ENCODE results near the gene LARP6.

Gene LARP6

DNA sequence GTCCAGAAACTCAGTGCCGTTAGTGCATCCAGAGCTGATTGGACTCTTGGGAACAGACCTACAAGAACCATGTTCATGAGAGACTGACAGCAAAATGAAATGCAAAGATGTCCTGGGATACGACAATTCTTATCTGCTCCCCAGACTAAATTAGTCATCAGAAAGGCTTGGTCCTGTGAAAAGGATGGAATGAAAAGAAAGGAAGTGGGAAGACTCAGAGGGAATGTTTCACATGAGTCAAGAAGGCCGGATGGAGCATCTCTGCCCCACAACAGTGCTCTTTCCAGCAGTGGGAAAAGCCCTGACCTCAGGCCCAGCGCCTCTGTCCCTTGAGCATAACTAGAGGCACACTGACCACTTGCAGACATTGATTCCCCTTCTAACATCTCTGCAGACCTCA lies 51.3 kb downstream of the LARP6 start:
- no peak overlapping the region for H3K27ac Mint-ChIP-seq
- CTCF ChIA-PET = no interaction called here
- no peaks in the 10 kb centered on the region for H3K9me3 Mint-ChIP-seq
- peaks cover 16% of the 10 kb centered on the region for H3K27me3 Mint-ChIP-seq
- DNase-seq = no peak
- no peaks in the 10 kb centered on the region for H3K4me1 Mint-ChIP-seq
- no peak overlapping the region for H3K4me3 Mint-ChIP-seq
- no peaks in the 10 kb centered on the region for H3K36me3 Mint-ChIP-seq

DNA sequence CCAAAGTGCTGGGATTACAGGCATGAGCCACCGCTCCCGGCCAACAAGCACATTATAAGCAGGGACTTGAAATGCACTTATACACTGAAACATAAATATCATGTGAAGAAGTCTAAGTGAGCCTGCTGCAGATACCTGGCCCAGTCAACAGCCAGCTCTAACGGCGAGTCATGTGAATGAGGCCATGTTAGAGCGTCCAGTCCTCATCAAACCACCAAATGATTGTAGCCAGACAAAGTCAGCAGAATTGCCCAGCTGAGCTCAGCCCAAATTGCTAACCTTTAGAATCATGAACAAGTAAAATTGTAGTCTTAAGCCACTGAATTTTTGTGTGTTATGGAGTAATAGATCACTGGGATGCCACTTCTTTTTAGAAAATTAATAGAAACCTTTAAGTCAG lies 52.8 kb downstream of the LARP6 start:
- Mint-ChIP-seq H3K4me1 (no peaks in the 10 kb centered on the region), H3K9me3 (no peaks in the 10 kb centered on the region), H3K4me3 (no peak overlapping the region), H3K36me3 (no peaks in the 10 kb centered on the region), H3K27ac (no peak overlapping the region), H3K27me3 (peaks cover 8% of the 10 kb centered on the region)
- CTCF ChIA-PET = no interaction called here
- no peak for DNase-seq

DNA sequence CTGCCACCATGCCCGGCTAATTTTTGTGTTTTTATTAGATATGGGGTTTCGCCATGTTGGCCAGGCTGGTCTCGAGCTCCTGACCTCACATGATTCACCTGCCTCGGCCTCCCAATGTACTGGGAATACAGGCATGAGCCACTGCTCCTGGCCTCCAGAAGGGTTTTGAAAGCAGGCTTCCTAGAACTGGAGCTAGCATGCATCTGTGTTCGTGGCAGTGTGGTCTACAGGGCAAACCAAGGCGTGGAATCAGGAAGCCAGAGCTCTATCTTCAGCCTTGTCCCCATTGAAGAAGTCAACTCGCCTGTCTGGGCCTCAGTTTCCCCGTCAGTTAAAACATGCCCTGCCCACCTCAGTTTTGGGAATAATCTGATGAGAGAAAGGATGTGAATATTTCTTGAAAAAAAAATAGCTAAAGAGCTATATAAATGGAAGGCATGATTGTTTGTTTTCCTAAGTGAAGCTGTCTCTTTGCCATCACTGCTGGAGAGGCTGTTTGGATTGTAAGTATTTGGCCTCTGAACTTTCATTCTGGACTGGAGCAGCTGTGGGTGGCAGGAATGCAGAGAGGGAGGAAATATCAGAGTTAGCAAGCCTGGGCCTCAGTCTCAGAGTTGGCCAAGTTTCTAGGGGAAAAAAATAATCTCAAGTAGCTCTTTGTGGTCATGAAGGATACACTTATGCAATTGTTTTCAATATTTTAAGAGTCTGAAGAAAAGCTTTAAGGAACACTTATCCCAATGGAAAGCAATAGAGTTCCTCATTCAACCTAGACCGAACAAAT lies 54.1 kb downstream of the LARP6 start:
- Mint-ChIP-seq H3K4me1 (no peaks in the 10 kb centered on the region), H3K4me3 (no peak overlapping the region), H3K9me3 (no peaks in the 10 kb centered on the region), H3K36me3 (no peaks in the 10 kb centered on the region), H3K27me3 (peaks cover 8% of the 10 kb centered on the region), H3K27ac (no peak overlapping the region)
- CTCF ChIA-PET = interaction anchor here (0.5 to 1.5 kb wide), 4 partner anchors 12 to 1324 kb away, joined by 3 read pairs; no protein-coding TSS in a partner anchor
- no peak for DNase-seq

DNA sequence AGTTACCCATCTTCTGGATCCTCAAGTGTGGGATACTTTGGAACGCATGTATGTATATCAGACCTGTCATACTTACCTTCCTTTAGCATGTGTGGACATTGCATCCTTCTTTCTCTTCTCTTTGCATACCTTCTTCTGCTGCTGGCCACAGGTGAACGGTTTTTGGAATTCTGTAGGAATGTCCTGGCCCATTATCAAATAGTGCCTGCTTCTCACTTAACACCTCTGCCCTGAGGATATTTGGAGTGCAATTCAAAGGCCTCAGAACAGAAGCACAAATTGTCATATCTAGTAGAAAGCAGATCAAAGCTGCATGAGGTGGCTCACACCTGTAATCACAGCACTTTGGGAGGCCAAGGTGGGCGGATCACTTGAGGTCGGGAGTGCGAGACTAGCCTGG lies 56.5 kb downstream of the LARP6 start:
- CTCF ChIA-PET = interaction anchor here (1.0 kb wide), 1 partner anchor 15 kb away, joined by 3 read pairs; no protein-coding TSS in a partner anchor

DNA sequence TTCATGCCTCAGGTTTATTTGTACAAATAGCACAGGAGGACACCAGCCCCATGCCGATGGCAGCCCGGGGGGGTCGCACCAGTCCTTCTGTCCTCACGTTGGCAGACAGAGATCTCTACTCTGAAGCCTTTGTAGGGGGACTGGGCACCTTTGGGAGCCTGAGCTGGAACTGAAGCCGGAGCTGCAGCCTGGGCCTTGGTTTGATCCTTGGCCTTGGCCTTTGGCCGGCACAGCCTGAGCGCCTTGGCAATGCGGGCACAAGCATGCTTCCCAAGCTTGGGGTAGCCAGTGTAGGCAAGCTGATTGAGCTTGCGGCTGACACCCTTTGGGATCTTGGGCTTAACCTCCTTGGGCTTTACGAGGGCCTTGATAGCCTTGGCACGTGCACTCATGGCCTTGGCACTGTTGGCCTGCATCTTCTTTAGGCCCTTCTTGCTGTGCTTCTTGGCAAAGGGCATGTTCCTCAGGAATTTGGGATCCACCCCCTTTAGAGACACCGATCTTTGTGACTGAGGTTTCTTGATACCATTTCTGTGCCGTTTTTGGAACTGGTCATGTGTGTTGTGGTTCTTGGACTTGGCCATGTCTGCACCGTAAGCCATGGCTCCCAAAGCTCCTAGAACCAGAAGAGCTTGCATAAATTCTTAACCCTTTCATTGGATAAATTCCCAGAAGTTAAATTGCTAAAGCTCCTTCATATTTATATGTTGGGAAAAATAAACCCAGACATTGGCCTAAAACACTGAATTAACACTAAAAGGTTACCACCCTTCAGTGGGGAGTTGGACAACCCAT lies 57.2 kb downstream of the LARP6 start:
- H3K4me3 Mint-ChIP-seq = no peak overlapping the region
- no peaks in the 10 kb centered on the region for H3K9me3 Mint-ChIP-seq
- no peak for DNase-seq
- H3K27me3 Mint-ChIP-seq = peaks cover 28% of the 10 kb centered on the region
- H3K4me1 Mint-ChIP-seq = no peaks in the 10 kb centered on the region
- no peaks in the 10 kb centered on the region for H3K36me3 Mint-ChIP-seq
- CTCF ChIA-PET = interaction anchor here (1.0 kb wide), 1 partner anchor 15 kb away, joined by 3 read pairs; no protein-coding TSS in a partner anchor
- H3K27ac Mint-ChIP-seq = no peak overlapping the region

More for the DNA sequence above, 56.5 kb downstream of the LARP6 start:
- Mint-ChIP-seq H3K27me3 (peaks cover 24% of the 10 kb centered on the region), H3K27ac (no peak overlapping the region), H3K9me3 (no peaks in the 10 kb centered on the region), H3K36me3 (no peaks in the 10 kb centered on the region), H3K4me1 (no peaks in the 10 kb centered on the region), H3K4me3 (no peak overlapping the region)
- no peak for DNase-seq

DNA sequence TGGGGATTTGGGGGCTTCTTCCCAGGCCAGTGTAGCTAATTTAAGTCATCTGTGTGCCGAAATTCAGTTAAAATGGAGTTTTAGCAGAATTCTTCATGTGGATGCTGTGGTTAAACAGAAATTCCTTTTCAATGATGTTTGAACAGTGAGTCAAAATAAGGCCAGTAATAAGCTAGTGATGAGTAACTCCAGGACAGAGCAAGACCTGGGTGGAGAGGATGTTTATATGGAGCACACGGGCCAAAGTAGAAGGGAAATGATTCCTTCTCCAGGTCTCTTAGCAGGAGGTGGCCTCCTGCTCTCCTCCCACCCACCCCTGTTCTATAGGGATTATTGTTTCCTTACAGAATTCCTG lies 58.7 kb downstream of the LARP6 start:
- H3K9me3 Mint-ChIP-seq = no peaks in the 10 kb centered on the region
- DNase-seq = no peak
- H3K27ac Mint-ChIP-seq = no peak overlapping the region
- H3K4me1 Mint-ChIP-seq = no peaks in the 10 kb centered on the region
- H3K4me3 Mint-ChIP-seq = no peak overlapping the region
- H3K27me3 Mint-ChIP-seq = peaks cover 23% of the 10 kb centered on the region
- no peaks in the 10 kb centered on the region for H3K36me3 Mint-ChIP-seq
- CTCF ChIA-PET = interaction anchor here (0.7 to 1.4 kb wide), 3 partner anchors 16 to 113 kb away, joined by 3 read pairs; no protein-coding TSS in a partner anchor

DNA sequence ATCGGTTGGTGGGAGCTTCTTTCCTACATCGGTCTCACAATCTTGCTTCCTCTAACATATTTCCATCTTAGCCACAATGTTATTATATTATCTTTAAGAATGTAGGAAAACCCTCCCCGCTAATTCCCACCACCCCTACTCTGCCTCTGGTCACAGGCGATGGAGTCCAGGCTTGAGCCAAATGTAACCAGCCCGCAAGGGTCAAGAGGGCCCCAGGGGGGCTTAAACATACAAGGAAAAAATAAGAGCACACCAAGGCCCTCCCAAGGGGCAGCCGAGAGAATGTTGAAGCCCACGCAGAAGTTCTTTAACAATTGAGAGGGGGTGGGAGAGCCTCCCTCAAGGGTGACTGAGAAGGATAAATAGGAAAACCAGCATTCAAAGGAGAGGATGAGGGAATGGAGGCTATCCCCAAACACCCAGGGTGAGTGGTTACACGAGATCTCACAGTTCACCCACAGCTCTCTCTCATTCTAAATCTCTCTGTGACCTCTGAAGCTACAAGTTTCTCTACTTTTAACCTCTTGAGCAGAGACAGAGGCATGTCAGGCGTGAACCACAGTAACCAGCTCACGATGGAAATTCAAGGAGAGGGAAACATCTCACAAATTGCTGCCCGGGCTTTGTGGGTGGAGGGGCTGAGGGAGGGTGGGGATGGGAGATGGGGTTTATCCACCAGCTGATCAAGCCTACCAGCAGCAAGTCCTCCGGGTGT lies 59.2 kb downstream of the LARP6 start:
- CTCF ChIA-PET = interaction anchor here (0.7 to 1.4 kb wide), 3 partner anchors 17 to 112 kb away, joined by 3 read pairs; no protein-coding TSS in a partner anchor
- Mint-ChIP-seq H3K27ac (no peak overlapping the region), H3K27me3 (peaks cover 23% of the 10 kb centered on the region), H3K4me3 (no peak overlapping the region), H3K9me3 (no peaks in the 10 kb centered on the region), H3K36me3 (no peaks in the 10 kb centered on the region), H3K4me1 (no peaks in the 10 kb centered on the region)
- DNase-seq = no peak

DNA sequence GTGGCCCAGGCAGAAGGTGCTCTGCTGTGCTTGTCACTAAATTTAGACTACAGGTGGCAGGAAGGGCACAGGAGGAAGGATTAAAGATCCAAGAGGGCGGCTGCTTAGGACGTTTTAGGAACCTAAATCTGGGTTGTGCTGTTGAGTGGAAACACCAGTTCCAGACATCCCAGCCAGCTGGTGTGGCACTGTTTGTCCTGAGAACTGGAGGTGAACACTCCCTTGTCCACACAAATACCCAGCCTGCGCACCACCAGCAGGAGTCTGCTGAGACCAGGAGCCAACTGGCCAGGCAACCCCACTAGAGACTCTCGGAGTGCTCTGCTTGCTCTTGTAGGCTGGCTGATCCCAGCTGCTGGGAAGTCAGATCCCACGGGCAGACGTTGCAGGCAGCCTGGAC lies 60.3 kb downstream of the LARP6 start:
- Mint-ChIP-seq H3K36me3 (no peaks in the 10 kb centered on the region), H3K27me3 (peaks cover 27% of the 10 kb centered on the region), H3K4me3 (no peak overlapping the region), H3K4me1 (no peaks in the 10 kb centered on the region), H3K27ac (no peak overlapping the region), H3K9me3 (no peaks in the 10 kb centered on the region)
- no peak for DNase-seq
- CTCF ChIA-PET = interaction anchor here (1.6 kb wide), 1 partner anchor 71 kb away, joined by 4 read pairs; no protein-coding TSS in a partner anchor

DNA sequence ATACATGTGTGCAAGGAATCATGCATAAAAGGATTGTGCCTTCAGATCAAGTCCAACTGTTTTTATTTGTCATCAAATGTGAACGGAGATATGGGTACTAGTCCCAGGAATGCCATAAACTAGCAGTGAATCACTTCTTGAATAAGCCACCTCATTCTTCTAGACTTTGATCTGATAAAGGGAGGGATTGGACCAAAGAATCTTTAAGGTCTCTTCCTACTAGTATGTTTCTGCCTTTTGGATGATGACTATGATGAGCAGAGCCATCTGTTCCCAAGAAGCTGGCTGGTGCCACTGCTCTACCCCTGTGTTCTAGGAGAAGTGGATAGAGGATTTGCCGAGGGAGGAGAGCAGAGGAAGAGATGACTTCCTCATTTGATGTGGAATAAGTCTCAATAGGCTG lies 61.8 kb downstream of the LARP6 start:
- Mint-ChIP-seq H3K36me3 (no peaks in the 10 kb centered on the region), H3K27me3 (peaks cover 24% of the 10 kb centered on the region), H3K9me3 (no peaks in the 10 kb centered on the region), H3K27ac (no peak overlapping the region), H3K4me3 (no peak overlapping the region), H3K4me1 (no peaks in the 10 kb centered on the region)
- CTCF ChIA-PET = interaction anchor here (0.7 to 1.6 kb wide), 2 partner anchors 32 to 70 kb away, joined by 3 to 4 read pairs; no protein-coding TSS in a partner anchor
- DNase-seq = no peak

DNA sequence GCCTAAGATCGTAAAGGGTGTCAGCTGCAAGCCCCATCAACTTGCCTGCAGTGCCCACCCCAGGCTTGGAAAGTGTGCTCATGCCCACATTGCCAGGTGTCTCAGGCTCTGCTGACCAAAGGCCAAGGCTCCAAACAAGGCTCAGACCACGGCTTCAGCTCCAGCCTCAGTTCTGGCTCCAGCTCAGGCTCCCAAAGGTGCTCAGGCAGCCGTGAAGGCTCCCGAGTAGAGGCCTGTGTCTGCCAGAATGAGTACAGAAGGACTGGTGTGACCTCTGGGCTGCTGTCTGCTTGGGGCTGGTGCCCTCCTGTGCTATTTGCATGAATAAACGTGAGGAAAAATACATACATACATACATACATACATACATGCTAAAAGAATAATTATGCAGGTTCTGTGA lies 62.7 kb downstream of the LARP6 start:
- Mint-ChIP-seq H3K36me3 (no peaks in the 10 kb centered on the region), H3K27me3 (peaks cover 24% of the 10 kb centered on the region), H3K9me3 (no peaks in the 10 kb centered on the region), H3K27ac (no peak overlapping the region), H3K4me1 (no peaks in the 10 kb centered on the region), H3K4me3 (no peak overlapping the region)
- no peak for DNase-seq
- CTCF ChIA-PET = no interaction called here

DNA sequence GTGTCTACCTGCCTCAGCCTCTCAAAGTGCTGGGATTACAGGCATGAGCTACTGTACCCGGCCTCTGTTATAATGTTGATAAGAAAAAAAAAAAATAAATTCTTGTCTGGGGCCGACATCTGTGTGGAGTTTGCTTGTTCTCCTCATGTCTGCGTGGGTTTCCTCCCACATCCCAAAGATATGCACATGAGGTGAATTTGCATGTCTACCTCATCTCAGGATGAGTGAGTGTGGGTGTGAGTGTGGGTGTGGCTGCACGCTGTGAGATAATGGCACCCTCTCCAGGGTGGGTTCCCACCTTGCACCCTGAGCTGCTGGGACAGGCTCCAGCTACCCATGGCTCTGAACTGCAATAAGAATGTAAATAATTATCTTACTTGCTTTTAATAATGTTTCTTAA lies 64.7 kb downstream of the LARP6 start:
- no peak overlapping the region for H3K27ac Mint-ChIP-seq
- no peaks in the 10 kb centered on the region for H3K4me1 Mint-ChIP-seq
- H3K27me3 Mint-ChIP-seq = peaks cover 27% of the 10 kb centered on the region
- no peaks in the 10 kb centered on the region for H3K36me3 Mint-ChIP-seq
- CTCF ChIA-PET = no interaction called here
- no peaks in the 10 kb centered on the region for H3K9me3 Mint-ChIP-seq
- no peak overlapping the region for H3K4me3 Mint-ChIP-seq
- DNase-seq = no peak

DNA sequence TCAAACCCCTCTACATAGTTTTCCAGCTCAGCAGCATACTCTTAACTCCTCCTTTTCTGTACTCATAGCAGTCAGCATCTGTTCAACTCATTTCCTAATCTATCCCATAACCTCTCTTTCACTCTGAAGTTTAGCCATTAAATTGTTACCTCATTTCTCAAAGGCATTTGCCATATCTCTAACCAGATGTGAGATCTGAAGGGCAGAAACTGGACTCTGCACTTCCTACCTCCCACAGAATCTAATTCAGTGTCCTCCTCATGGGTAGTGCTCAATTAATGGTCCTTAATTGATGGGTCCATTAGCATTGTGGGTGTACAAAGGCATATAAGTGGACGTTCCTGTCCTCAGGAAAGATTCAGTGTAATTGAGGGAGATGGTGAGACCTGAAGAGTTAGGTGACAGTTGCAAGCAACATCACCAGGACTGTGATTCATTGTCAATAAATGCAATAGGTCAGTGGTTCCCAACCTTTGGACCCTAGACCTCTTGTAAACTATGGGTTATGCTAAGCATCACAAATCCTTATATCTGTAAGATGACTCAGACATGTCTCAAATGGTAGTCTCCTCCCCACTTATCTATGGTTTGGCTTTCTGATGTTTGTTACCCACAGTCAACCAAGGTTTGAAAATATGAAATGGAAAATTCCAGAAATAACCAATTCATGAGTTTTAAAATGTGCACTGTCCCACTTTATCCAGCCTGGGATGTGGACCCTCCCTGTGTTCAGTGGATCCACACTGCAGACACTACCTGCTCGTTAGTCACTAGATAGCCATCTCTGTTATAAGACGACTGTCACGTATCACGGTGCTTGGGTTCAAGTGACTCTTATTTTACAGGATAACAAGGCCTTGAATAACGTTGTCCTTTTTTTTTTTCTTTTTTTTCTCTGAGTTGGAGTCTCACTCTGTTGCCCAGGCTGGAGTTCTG lies 65.6 kb downstream of the LARP6 start:
- H3K4me3 Mint-ChIP-seq = no peak overlapping the region

DNA sequence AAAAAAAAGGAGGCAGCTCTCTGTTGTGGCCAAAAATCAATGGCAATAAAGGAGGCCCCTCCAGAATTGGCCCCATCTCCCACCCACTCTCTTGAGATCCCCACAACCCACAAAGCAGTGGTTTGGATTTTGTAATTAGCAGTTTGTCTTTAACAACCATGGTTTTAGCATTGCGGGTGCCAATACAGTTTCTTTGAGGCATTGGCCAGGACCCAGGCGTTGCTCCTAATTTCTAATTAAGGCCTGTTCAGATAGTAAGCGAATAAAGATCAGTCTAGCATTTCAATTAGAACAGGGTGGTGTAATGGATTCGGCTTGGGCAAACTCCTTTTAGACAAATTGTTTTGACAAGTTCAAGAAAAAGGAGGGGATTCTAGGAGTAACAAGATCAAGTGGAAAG lies 67.0 kb downstream of the LARP6 start:
- Mint-ChIP-seq H3K9me3 (no peaks in the 10 kb centered on the region), H3K27me3 (peaks cover 17% of the 10 kb centered on the region), H3K27ac (no peak overlapping the region), H3K4me1 (no peaks in the 10 kb centered on the region), H3K4me3 (no peak overlapping the region), H3K36me3 (no peaks in the 10 kb centered on the region)
- no peak for DNase-seq
- CTCF ChIA-PET = no interaction called here

More for the DNA sequence above, 65.6 kb downstream of the LARP6 start:
- Mint-ChIP-seq H3K4me1 (no peaks in the 10 kb centered on the region), H3K27ac (no peak overlapping the region), H3K9me3 (no peaks in the 10 kb centered on the region), H3K36me3 (no peaks in the 10 kb centered on the region), H3K27me3 (peaks cover 21% of the 10 kb centered on the region)
- DNase-seq = no peak
- CTCF ChIA-PET = no interaction called here

All from activated naive CD4-positive, alpha-beta T cell treated with anti-CD3 and anti-CD28 coated beads, Interleukin-2, amount 10 ng/mL, durations not matched to agents 7 days and 5 days (primary cell).